Prostate gland (tissue), 2 donors: ENCODE measurements around the gene CXorf65.

Source experiments
- CTCF ChIP-seq, 4 experiments: fragments of 200-600 bp in 2 of 4; fragments of 450-650 bp in 2 of 4; sonication (generic) in 2 of 4; IDR thresholded peaks; 1 replicate in 3 of 4; 2 replicates in 1 of 4; pipeline ENCODE4 v1.5.1; 2016 to 2019; ENCODE audit warnings: antibody characterized with exemption in 4 of 4, mild to moderate bottlenecking in 2 of 4, moderate library complexity in 2 of 4
- POLR2A ChIP-seq: fragments of 450-650 bp; IDR thresholded peaks from one replicate; pipeline ENCODE4 v1.6.1; 2016; ENCODE audit warnings: antibody characterized with exemption, mild to moderate bottlenecking
- POLR2AphosphoS5 ChIP-seq: sonication (generic); formaldehyde crosslinking; IDR thresholded peaks from one replicate; pipeline ENCODE4 v1.6.1; 2017; ENCODE audit warnings: antibody characterized with exemption

DNA sequence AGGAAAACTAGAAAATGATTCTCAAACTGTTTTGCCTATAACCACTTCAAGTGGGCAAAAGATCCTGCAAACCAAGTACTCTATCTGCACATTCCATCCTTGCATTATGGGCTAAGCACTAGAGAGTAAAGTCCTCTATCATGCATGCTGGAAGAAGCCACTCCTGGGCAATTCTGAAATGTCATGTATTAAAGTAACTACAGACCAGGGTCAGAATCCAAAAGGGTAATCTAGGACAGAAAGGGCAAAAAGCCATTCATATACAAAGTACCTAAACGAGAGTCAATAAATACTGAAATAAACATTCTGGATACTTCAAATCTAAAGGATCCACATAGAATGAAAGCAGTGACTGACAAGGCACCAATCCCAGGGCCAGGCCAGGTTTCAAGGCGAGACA, 39.5 kb downstream of the CXorf65 start:
- TF ChIP-seq POLR2A (no peak), CTCF (IDR thresholded peaks at IDR 0.05) (no peak), POLR2AphosphoS5 (no peak)
